Activated CD4-positive, alpha-beta T cell treated with anti-CD3 and anti-CD28 coated beads for 36 hours (primary cell): ENCODE results near the gene RNF167. TPM values are rescaled to one million over a fixed set of nuclear protein-coding genes. Genes with fewer than 3 reads are reported as not detected.

ENCODE experiments used
- ATAC-seq: fragments of 200-7000 bp; cut with Tn5 transposase; one replicate; pipeline ENCODE4 v1.10.0; 2021; ENCODE audit warnings: mild to moderate bottlenecking, moderate library complexity
- CTCF ChIA-PET: fragments of 350-600 bp; sonication (Branson Sonifier 250); formaldehyde crosslinking; loops from one replicate; lab custom pipeline; 2021; ENCODE audit warnings: antibody characterized with exemption; lab: Charles Lee
- POLR2A ChIA-PET: fragments of 350-600 bp; sonication (Branson Sonifier 250); formaldehyde crosslinking; loops from one replicate; lab custom pipeline; 2021; ENCODE audit warnings: antibody characterized with exemption, inconsistent platforms; lab: Charles Lee
- DNase-seq: peaks from one replicate; pipeline ENCODE4 v3.0.0-alpha.2; 2020
- H3K27ac Mint-ChIP-seq: one replicate; pipeline ENCODE4 v1.8.0; 2021; ENCODE audit warnings: mixed read lengths
- H3K27me3 Mint-ChIP-seq: one replicate; pipeline ENCODE4 v1.8.0; 2021; ENCODE audit warnings: mixed read lengths
- H3K36me3 Mint-ChIP-seq: one replicate; pipeline ENCODE4 v1.8.0; 2021; ENCODE audit warnings: low read depth, mixed read lengths
- H3K4me1 Mint-ChIP-seq: one replicate; pipeline ENCODE4 v1.8.0; 2021; ENCODE audit warnings: mixed read lengths
- H3K4me3 Mint-ChIP-seq: one replicate; pipeline ENCODE4 v1.8.0; 2021; ENCODE audit warnings: mild to moderate bottlenecking, moderate library complexity, mixed read lengths
- H3K9me3 Mint-ChIP-seq: one replicate; pipeline ENCODE4 v1.8.0; 2021; ENCODE audit warnings: low read depth, mixed read lengths
- intact Hi-C, 2 experiments: fragments of 100-400 bp; cut with DNase I in 1 of 2; cut with micrococcal nuclease in 1 of 2; formaldehyde crosslinking; loops; one replicate each; pipeline versions ENCODE4 v1.14.2 to v1.15.1; 2022 to 2024; cut with DNase I, micrococcal nuclease
- total RNA-seq, 2 experiments: library from RNA; stranded (reverse); gene quantifications; one replicate each; pipeline ENCODE4 v1.2.3, GENCODE V29; 2021

Gene RNF167
- total RNA-seq, 2 experiments from 2014 or later, result 147 to 189 TPM

DNA sequence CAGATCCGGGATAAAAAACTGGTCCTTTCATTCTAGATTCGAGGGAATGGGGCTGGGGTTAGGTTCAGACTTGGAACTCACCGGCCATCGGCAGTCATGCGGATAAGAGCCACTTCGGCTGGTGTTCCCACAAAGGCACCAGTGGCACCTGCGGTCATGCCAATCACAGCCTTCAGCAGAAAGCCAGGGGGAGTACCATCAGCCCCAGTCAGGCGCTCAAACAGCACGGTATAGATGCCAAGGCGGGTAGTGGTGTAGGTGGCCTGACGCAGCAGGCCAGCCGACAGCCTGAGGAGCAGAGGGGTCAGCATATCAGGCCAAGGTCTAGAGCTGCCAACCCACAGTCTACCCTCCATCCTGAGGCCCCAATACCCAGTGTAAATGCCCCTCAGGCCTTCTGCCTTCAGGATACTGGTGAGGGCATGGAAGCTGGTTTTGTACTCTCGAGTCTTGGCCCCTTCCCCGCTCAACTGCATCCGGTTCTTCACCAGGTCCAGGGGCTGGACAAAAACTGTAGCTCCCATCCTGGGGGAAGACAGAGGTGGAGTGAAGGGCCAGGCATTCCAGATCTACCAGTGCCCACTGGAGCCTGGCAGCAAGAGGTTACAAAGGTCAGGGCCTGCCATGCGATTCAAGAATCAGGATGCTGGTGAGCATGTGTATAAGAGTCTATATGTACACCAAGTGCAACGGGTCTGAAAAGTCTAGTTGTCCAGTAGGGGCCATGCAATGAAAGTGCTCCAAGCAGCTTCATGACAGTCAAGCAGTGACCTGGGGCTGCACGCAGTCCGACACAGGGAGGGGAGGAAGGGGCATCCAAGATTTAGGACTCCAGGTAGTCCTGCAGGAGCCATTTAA is 1.2 kb upstream of the RNF167 start:
- no peaks in the 10 kb centered on the region for H3K27me3 Mint-ChIP-seq
- intact Hi-C loops, result no loop called here
- no peaks in the 10 kb centered on the region for H3K9me3 Mint-ChIP-seq
- H3K36me3 Mint-ChIP-seq, result peaks cover 62% of the 10 kb centered on the region
- ChIA-PET CTCF (interaction anchor here (0.7 to 3.0 kb wide), 9 partner anchors 8 to 124 kb away, joined by 3 to 13 read pairs (median 5); partner anchors contain the start of genes SLC52A1 and SPAG7), POLR2A (interaction anchor here (1.6 to 1.8 kb wide), 4 partner anchors 13 to 140 kb away, joined by 6 to 16 read pairs (median 6); partner anchors contain the start of genes ENO3, SPAG7 and ZFP3)
- ATAC-seq, result no peak
- peak overlapping the region; percentile 97 for H3K27ac Mint-ChIP-seq
- DNase-seq, result no peak
- peaks cover 51% of the 10 kb centered on the region for H3K4me1 Mint-ChIP-seq
- peak overlapping the region; percentile 99 for H3K4me3 Mint-ChIP-seq

DNA sequence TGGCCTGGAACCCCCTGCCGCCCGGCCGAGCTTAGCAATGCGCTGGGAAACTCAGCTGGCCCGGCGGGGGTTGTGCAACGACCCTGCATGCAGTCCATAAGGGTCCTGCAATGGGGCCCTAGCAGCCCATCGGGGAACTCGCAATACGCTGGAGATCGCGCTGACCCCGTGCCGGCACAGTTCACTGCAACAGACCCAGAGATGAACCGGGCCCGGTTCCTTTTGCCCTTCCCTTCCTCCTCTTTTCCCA is 597 bp upstream of the RNF167 start:
- no peaks in the 10 kb centered on the region for H3K27me3 Mint-ChIP-seq
- intact Hi-C loops, result no loop called here
- H3K27ac Mint-ChIP-seq, result peak overlapping the region; percentile 97
- peaks cover 51% of the 10 kb centered on the region for H3K4me1 Mint-ChIP-seq
- peaks cover 67% of the 10 kb centered on the region for H3K36me3 Mint-ChIP-seq
- ATAC-seq (no peak), DNase-seq (no peak)
- ChIA-PET POLR2A (interaction anchor here (0.7 to 1.8 kb wide), 13 partner anchors 9 to 480 kb away, joined by 3 to 16 read pairs (median 6); partner anchors contain the start of genes ARRB2, C17orf107, ENO3 and INCA1), CTCF (interaction anchor here (0.7 to 3.0 kb wide), 16 partner anchors 8 to 149 kb away, joined by 3 to 13 read pairs (median 4); partner anchors contain the start of genes C17orf107, CHRNE, INCA1 and KIF1C)
- peak overlapping the region; percentile 99 for H3K4me3 Mint-ChIP-seq
- H3K9me3 Mint-ChIP-seq, result no peaks in the 10 kb centered on the region

DNA sequence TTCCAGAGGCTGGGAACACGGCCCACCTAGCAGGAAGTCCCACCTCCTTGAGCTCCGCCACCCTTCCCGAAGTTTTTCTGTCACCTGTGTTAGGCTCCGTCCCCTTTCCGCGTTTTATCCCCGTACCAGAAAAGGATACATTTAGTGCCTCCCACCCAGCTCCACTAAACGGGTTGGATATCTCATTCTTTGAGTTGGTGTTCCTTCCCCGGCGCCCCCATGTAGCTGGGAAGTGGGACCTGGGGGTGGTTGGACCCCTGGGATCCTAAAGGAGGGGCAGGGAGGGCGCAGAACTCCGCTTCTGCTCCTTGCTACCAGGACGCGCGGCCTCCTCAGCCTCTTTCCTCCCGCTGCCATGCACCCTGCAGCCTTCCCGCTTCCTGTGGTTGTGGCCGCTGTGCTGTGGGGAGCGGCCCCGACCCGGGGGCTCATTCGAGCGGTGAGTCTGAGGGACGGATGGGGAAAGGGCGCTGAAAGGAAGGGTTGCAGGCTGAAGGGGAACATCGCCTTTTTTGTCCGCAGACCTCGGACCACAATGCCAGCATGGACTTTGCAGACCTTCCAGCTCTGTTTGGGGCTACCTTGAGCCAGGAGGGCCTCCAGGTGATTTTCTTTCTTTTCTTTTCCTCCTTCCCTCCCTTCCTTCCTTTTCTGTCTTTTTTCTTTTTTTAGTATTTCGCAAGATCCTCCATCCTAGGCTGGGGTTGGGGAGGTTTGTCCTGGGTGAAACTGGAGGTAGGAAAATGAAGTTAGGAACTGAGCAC is 669 bp downstream of the RNF167 start:
- peak overlapping the region; percentile 99 for H3K4me3 Mint-ChIP-seq
- H3K4me1 Mint-ChIP-seq, result peaks cover 61% of the 10 kb centered on the region
- H3K27ac Mint-ChIP-seq, result peak overlapping the region; percentile 97
- ChIA-PET POLR2A (interaction anchor here (1.0 to 1.8 kb wide), 12 partner anchors 8 to 479 kb away, joined by 3 to 16 read pairs (median 6); partner anchors contain the start of genes C17orf107, ENO3, INCA1 and KIF1C), CTCF (interaction anchor here (0.8 to 3.0 kb wide), 9 partner anchors 27 to 498 kb away, joined by 3 to 13 read pairs (median 4); partner anchors contain the start of genes C17orf107, C1QBP, CHRNE and SLC52A1)
- intact Hi-C loops, result loop anchor here (1.0 to 10.0 kb wide), 23 partner anchors 8 to 1218 kb away; partner anchors contain the start of genes INCA1 (in 2 of the 2), KIF1C (in 2 of the 2), PFN1 (in 2 of the 2) and SPAG7 (in 2 of the 2)
- H3K9me3 Mint-ChIP-seq, result no peaks in the 10 kb centered on the region
- no peaks in the 10 kb centered on the region for H3K27me3 Mint-ChIP-seq
- ATAC-seq, result no peak
- peak; percentile 69 for DNase-seq
- H3K36me3 Mint-ChIP-seq, result peaks cover 79% of the 10 kb centered on the region

DNA sequence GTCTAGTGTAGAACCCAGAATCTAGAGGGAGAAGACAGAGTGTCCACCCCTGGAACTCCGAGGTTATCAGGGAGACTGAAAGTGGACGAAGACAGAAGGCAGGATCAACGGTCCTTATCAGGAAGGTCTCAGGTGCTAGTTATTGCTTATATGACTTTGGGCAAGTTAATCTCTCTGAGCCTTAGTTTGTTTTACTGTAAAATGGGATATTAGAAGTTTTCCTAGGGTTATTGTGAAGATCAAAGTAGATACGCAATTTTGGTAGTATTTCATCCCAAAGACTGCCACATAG is 1.2 kb downstream of the RNF167 start:
- ChIA-PET CTCF (interaction anchor here (0.8 to 3.0 kb wide), 2 partner anchors 26 to 72 kb away, joined by 4 to 13 read pairs; partner anchors contain the start of gene SPAG7), POLR2A (no interaction called here)
- H3K27ac Mint-ChIP-seq, result peak overlapping the region; percentile 97
- ATAC-seq (no peak), DNase-seq (no peak)
- peak overlapping the region; percentile 99 for H3K4me3 Mint-ChIP-seq
- H3K9me3 Mint-ChIP-seq, result no peaks in the 10 kb centered on the region
- peaks cover 61% of the 10 kb centered on the region for H3K4me1 Mint-ChIP-seq
- no peaks in the 10 kb centered on the region for H3K27me3 Mint-ChIP-seq
- peaks cover 80% of the 10 kb centered on the region for H3K36me3 Mint-ChIP-seq
- intact Hi-C loops, result loop anchor here (2.0 to 10.0 kb wide), 11 partner anchors 26 to 1219 kb away; partner anchors contain the start of genes ANKFY1 (in 1 of the 2), ATP2A3 (in 1 of the 2), CYB5D2 (in 1 of the 2) and GGT6 (in 1 of the 2)

- peaks cover 87% of the 10 kb centered on the region for H3K36me3 Mint-ChIP-seq
- peaks cover 58% of the 10 kb centered on the region for H3K4me1 Mint-ChIP-seq
- peak overlapping the region; percentile 97 for H3K27ac Mint-ChIP-seq
- no peak for DNase-seq
- ATAC-seq, result no peak
- POLR2A ChIA-PET, result interaction anchor here (9.2 kb wide), 1 partner anchor 25 kb away, joined by 80 read pairs; the partner anchor contains the start of gene SPAG7
- peak overlapping the region; percentile 99 for H3K4me3 Mint-ChIP-seq
- intact Hi-C loops, result loop anchor here (5.0 to 10.0 kb wide), 7 partner anchors 36 to 1221 kb away; partner anchors contain the start of genes ANKFY1 (in 1 of the 2), ATP2A3 (in 1 of the 2), GGT6 (in 1 of the 2) and HASPIN (in 1 of the 2)
- no peaks in the 10 kb centered on the region for H3K27me3 Mint-ChIP-seq
- CTCF ChIA-PET, result interaction anchor here (0.8 kb wide), 1 partner anchor 34 kb away, joined by 3 read pairs; no protein-coding TSS in a partner anchor
- no peaks in the 10 kb centered on the region for H3K9me3 Mint-ChIP-seq
Observed at GRCh38 chr17:4942760-4943508, 2.9 kb downstream of the RNF167 start.

- POLR2A ChIA-PET, result interaction anchor here (0.6 to 9.2 kb wide), 2 partner anchors 24 to 234 kb away, joined by 3 to 80 read pairs; partner anchors contain the start of genes ARRB2 and SPAG7
- CTCF ChIA-PET, result interaction anchor here (0.5 to 0.7 kb wide), 2 partner anchors 154 to 588 kb away, joined by 3 to 4 read pairs; no protein-coding TSS in a partner anchor
- peaks cover 47% of the 10 kb centered on the region for H3K4me1 Mint-ChIP-seq
- H3K27ac Mint-ChIP-seq, result peak overlapping the region; percentile 86
- intact Hi-C loops, result loop anchor here (5.0 to 10.0 kb wide), 7 partner anchors 37 to 1222 kb away; partner anchors contain the start of genes ANKFY1 (in 1 of the 2), ATP2A3 (in 1 of the 2), GGT6 (in 1 of the 2) and HASPIN (in 1 of the 2)
- peaks cover 79% of the 10 kb centered on the region for H3K36me3 Mint-ChIP-seq
- no peaks in the 10 kb centered on the region for H3K9me3 Mint-ChIP-seq
- peak overlapping the region; percentile 99 for H3K4me3 Mint-ChIP-seq
- peak; percentile 23 for ATAC-seq
- no peaks in the 10 kb centered on the region for H3K27me3 Mint-ChIP-seq
- peak; percentile 76 for DNase-seq
Observed at GRCh38 chr17:4944163-4944553, 4.1 kb downstream of the RNF167 start.

- DNase-seq, result peak; percentile 63
- peaks cover 77% of the 10 kb centered on the region for H3K36me3 Mint-ChIP-seq
- no peaks in the 10 kb centered on the region for H3K9me3 Mint-ChIP-seq
- H3K27ac Mint-ChIP-seq, result peak overlapping the region; percentile 86
- ATAC-seq, result no peak
- no peaks in the 10 kb centered on the region for H3K27me3 Mint-ChIP-seq
- peaks cover 47% of the 10 kb centered on the region for H3K4me1 Mint-ChIP-seq
- intact Hi-C loops, result loop anchor here (1.0 to 10.0 kb wide), 11 partner anchors 25 to 1698 kb away; partner anchors contain the start of genes ANKFY1 (in 1 of the 2), ATP2A3 (in 1 of the 2), GGT6 (in 1 of the 2) and HASPIN (in 1 of the 2)
- peak overlapping the region; percentile 99 for H3K4me3 Mint-ChIP-seq
- CTCF ChIA-PET, result interaction anchor here (0.5 kb wide), 1 partner anchor 154 kb away, joined by 4 read pairs; no protein-coding TSS in a partner anchor
- POLR2A ChIA-PET, result interaction anchor here (0.6 to 9.2 kb wide), 2 partner anchors 23 to 234 kb away, joined by 3 to 80 read pairs; partner anchors contain the start of genes ARRB2 and SPAG7
Observed at GRCh38 chr17:4944554-4945175, 4.6 kb downstream of the RNF167 start.

DNA sequence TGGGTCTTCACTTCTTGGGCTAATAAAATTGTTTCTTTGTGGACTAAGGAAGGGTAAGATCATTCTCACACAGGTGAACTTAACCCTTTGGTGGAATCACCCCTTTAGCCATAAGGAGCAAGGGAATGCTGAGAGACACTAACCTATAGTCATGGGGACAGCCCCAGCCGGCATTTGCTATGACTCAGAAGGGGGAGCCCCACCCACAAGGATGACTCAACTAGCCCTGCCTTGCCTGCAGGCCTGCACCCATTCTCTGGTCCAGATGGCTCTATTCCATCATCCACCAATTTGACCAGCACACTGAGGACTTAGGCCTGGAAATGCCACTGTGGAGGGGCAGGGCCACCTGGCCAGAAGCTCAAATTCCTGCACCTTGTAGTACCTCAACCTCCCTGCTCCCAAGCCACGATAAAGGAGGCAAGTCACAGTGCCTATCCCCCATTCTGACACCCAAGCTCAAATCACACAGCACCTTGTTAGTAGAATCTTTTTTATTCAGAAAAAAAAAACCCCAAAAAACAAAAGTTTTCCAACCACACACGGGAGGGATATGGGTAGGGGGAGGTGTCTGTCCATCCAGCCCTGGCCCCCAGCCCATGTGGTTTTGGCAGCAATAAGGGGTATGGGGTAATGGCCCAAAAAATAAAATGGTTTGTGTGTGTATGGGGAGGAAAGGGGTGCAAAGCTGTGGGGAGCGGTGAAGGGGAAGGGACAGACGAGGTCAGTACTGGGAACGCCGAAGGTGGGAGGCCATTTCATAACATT is 5.3 kb downstream of the RNF167 start:
- CTCF ChIA-PET, result interaction anchor here (1.2 to 1.3 kb wide), 2 partner anchors 13 to 24 kb away, joined by 6 read pairs; no protein-coding TSS in a partner anchor
- Mint-ChIP-seq H3K36me3 (peaks cover 73% of the 10 kb centered on the region), H3K4me3 (peak overlapping the region; percentile 99), H3K4me1 (peaks cover 49% of the 10 kb centered on the region), H3K27ac (peak overlapping the region; percentile 86), H3K27me3 (no peaks in the 10 kb centered on the region), H3K9me3 (no peaks in the 10 kb centered on the region)
- peak; percentile 47 for ATAC-seq
- POLR2A ChIA-PET, result interaction anchor here (9.2 kb wide), 1 partner anchor 22 kb away, joined by 80 read pairs; the partner anchor contains the start of gene SPAG7
- DNase-seq, result peak; percentile 93
- intact Hi-C loops, result loop anchor here (1.0 to 10.0 kb wide), 6 partner anchors 24 to 1697 kb away; partner anchors contain the start of genes ATP2A3 (in 1 of the 2), KIAA0753 (in 1 of the 2), PSMB6 (in 1 of the 2) and TXNDC17 (in 1 of the 2)
